Suprapubic skin (tissue), 3 donors: Measurements from ENCODE around the gene LHX3.

ENCODE experiments used
- CTCF ChIP-seq, 2 donors: fragments of 200-600 bp in 1 of 2; fragments of 450-650 bp in 1 of 2; sonication (generic) in 1 of 2; IDR thresholded peaks; one replicate each; pipeline ENCODE4 v1.5.1; 2016 to 2019; ENCODE audit warnings: antibody characterized with exemption in 2 of 2, mild to moderate bottlenecking in 1 of 2, moderate library complexity in 1 of 2
- POLR2A ChIP-seq, 2 donors: fragments of 450-650 bp; IDR thresholded peaks; one replicate each; pipeline ENCODE4 v1.6.1; 2017; ENCODE audit warnings: antibody characterized with exemption in 2 of 2, mild to moderate bottlenecking in 2 of 2, moderate library complexity in 2 of 2

DNA sequence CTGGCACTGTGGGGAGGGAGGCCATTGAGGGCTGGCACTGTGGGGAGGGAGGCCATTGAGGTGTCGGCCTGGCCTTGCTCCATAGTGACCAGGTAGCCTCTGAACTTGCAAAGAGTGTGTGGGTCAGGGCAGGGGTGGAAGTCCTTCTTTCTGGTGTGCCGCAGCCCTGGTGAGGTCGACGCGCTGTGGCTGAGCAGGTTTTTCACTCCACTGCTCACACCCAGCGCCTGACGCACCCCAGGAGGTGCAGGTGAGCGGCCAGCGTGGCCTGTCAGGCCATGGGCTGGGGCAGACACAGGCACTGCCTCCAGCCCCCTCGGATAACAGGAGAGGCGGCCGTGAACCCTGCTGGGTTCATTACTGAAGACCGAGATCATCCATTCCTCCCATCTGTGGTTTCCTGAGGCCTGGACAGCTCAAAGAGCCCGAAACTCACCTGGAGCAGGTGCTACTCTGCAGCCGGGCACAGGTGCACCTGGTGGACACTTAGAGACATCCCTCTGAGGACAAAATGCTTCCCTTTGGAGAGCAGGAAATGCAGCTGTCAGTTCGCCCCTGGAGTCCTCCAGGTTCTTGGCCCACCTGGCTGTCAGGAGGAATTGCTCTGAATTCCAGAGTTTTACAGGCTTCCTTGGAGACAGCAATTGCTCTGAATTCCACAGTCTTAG, 32.4 kb downstream of the LHX3 start:
- TF ChIP-seq POLR2A (IDR thresholded peaks at IDR 0.05) = no peak
- no peak for TF ChIP-seq CTCF (IDR thresholded peaks at IDR 0.05)
